ENCODE measurements around the gene DOK4. TPM values are rescaled to one million over a fixed set of nuclear protein-coding genes. Genes with fewer than 3 reads are reported as not detected.

Gene DOK4
- total and polyA plus RNA-seq, 2 of the 8 experiments (the other 6 are each of a cell fraction or from before 2014, with no cell fraction given): 24.0 to 28.9 TPM

DNA sequence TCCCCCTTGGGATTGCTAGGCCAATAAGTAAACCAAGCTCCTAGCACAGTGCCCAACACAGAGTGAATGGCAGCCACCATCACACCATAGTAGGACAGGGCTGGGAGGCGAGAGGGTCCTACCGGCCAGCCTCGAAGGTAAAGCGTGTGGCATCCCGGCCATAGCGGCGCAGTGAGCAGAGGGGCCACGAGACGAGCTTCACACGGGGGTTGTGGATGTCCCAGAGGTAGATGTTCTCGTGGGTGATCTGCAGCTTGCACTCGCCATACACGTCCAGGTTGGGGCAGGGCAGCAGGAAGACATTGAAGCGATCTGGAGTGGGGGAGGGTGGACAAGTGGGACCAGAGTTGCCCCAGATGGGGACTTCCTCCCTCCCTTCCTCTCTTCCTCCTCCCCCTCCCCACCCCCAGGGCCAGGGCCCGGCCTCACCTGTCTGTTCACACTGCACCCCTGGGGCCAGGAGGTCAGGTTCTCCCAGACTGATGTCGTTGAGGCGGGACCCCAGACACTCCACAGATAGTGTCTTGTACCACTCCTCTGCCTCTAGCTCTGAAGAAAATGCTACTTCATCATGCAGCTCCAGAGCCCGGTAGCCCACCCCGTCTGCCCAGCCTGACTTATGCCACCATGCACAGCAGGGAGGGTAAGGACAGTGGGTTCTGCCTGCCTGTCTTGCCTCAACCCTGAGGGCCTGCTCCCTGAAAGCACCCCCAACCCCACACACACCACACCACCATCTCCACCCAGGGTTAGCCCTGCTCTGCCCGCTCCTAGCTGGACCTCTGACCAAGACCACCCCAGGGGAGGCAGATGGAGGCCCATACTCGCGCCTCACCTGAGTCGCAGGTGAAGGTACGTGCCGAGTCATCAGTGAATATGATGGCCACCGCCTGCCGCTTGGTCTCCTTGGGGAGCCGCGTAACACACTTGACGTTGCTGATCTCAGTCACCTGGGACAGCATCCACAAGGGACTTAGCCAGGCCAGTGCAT, 11.3 kb downstream of the DOK4 start:
- DNase-seq (ENCODE audit: low read depth in 1 of 2, low spot score in 2 of 2): no peak
- Histone ChIP-seq H3K14ac (ENCODE audit: insufficient read length) (no peak overlapping the region), H3K27me3 (replicated peaks in 1 of 4; ENCODE audit: control insufficient read depth in 3 of 4, extremely low read depth in 1 of 4, insufficient read depth in 3 of 4, low read length in 3 of 4) (no peaks in the 10 kb centered on the region; a peak in 1 of 7 replicates), H3K4ac (replicated peaks; ENCODE audit: insufficient read length, low read depth, low read length) (no peak overlapping the region), H4K5ac (ENCODE audit: insufficient read length, low read depth, low read length) (no peak overlapping the region), H2BK120ac (replicated peaks; ENCODE audit: low read depth, low read length) (no peak overlapping the region), H2AFZ (ENCODE audit: low read length) (no peak overlapping the region), H3K9ac (replicated peaks in 1 of 4; ENCODE audit: extremely low read depth in 1 of 4, low read depth in 3 of 4, low read length in 3 of 4) (no peak overlapping the region; a peak in 2 of 7 replicates), H2BK5ac (ENCODE audit: low read depth, low read length) (peak overlapping the region; percentile 87), H2BK15ac (ENCODE audit: low read length) (peak overlapping the region; percentile 94; the same call in 1 of the 2 replicates), H4K20me1 (replicated peaks in 1 of 2; ENCODE audit: control insufficient read depth in 1 of 2, insufficient read depth in 2 of 2, low read length in 2 of 2) (peaks cover 3% of the 10 kb centered on the region in 2 experiments), H3K79me1 (ENCODE audit: low read depth, low read length) (0 out of 2 replicates have a peak, but pooled peaks cover 5% of the 10 kb centered on the region), H2AK5ac (ENCODE audit: low read depth, low read length) (no peak overlapping the region; the same call in 1 of the 2 replicates), H3K23me2 (ENCODE audit: low read depth, low read length) (peaks cover 8% of the 10 kb centered on the region; the same call in 1 of the 2 replicates), H3K4me1 (replicated peaks in 1 of 4; ENCODE audit: control insufficient read depth in 3 of 4, insufficient read depth in 4 of 4, low read length in 3 of 4) (peaks cover 10 to 64% (median 49%) of the 10 kb centered on the region in 4 experiments), H3K27ac (ENCODE audit: low read depth, low read length) (no peak overlapping the region), H4K91ac (replicated peaks; ENCODE audit: insufficient read length, low read length) (peak overlapping the region; percentile 52), H3K18ac (ENCODE audit: extremely low read depth, low read length) (peak overlapping the region; percentile 90), H3K9me3 (ENCODE audit: insufficient read depth in 2 of 2, low read depth in 1 of 2, low read length in 1 of 2) (no peaks in the 10 kb centered on the region), H3K4me2 (ENCODE audit: insufficient read depth in 1 of 2, low read depth in 2 of 2, low read length in 2 of 2) (peak overlapping the region; percentile 15 to 51), H2BK20ac (ENCODE audit: low read length) (peak overlapping the region; percentile 56; the same call in 1 of the 2 replicates), H4K8ac (ENCODE audit: extremely low read depth, insufficient read depth, low read length) (peak overlapping the region; percentile 82; the same call in 1 of the 2 replicates), H3K79me2 (ENCODE audit: control insufficient read depth in 1 of 2, insufficient read depth in 2 of 2, low read length in 2 of 2) (no peaks in the 10 kb centered on the region), H3K4me3 (ENCODE audit: extremely low read depth in 1 of 4, insufficient read depth in 2 of 4, low read depth in 3 of 4, low read length in 4 of 4) (peak overlapping the region in 1 of 4 experiments; percentile 42; a peak in 2 of 8 replicates), H3K23ac (ENCODE audit: insufficient read length) (no peak overlapping the region), H3K56ac (replicated peaks; ENCODE audit: insufficient read length, low read depth, low read length) (no peak overlapping the region), H2BK12ac (ENCODE audit: low read depth, low read length) (peak overlapping the region; percentile 97; the same call in 1 of the 2 replicates), H3K36me3 (ENCODE audit: control insufficient read depth in 2 of 4, insufficient read depth in 4 of 4, low read length in 3 of 4) (peaks cover 6 to 28% (median 16%) of the 10 kb centered on the region in 4 experiments)
- POLR2A ChIA-PET (ENCODE audit: partially characterized antibody): interaction anchor here (0.8 to 10.3 kb wide), 9 partner anchors 9 to 66 kb away, joined by 3 to 67 read pairs (median 4); partner anchors contain the start of gene DOK4
- WGBS, 2 experiments (ENCODE audit: extremely low coverage in 1 of 2, insufficient coverage in 1 of 2, insufficient read length in 1 of 2, insufficient replicate concordance in 2 of 2, low coverage in 1 of 2, low lambda C conversion rate in 2 of 2, missing lambda C conversion rate in 1 of 2): 87% methylated on average over 25 of the region's 30 CpGs; no CpG with 5 or more reads in 1 of the 2 experiments
- FAIRE-seq: no peak
- CTCF ChIA-PET (ENCODE audit: partially characterized antibody): interaction anchor here (0.7 to 15.0 kb wide), 7 partner anchors 12 to 213 kb away, joined by 3 to 210 read pairs (median 8); partner anchors contain the start of genes DOK4 and POLR2C
- no peak for TF ChIP-seq JUND (IDR thresholded peaks at IDR 0.05; ENCODE audit: low read length)
- TF ChIP-seq RXRA (IDR thresholded peaks at IDR 0.05; ENCODE audit: insufficient read depth, low read depth, low read length): no peak
- no peak for TF ChIP-seq TBP (IDR thresholded peaks at IDR 0.05; ENCODE audit: low read depth, low read length)
- TF ChIP-seq TAF7 (optimal IDR thresholded peaks at IDR 0.05; ENCODE audit: borderline replicate concordance, low read depth, low read length): no peak
- TF ChIP-seq SUZ12 (IDR thresholded peaks at IDR 0.05; ENCODE audit: low read length): no peak
- no peak for TF ChIP-seq CREB1 (IDR thresholded peaks at IDR 0.05)
- no peak for TF ChIP-seq GABPA (IDR thresholded peaks at IDR 0.05; ENCODE audit: borderline replicate concordance, insufficient read depth, low read length)
- no peak for TF ChIP-seq ASH2L (IDR thresholded peaks at IDR 0.05; ENCODE audit: low read length)

Data from H1 (cell line).